OCI-LY7 (cell line): ENCODE data around the gene SLC66A1. TPM values are rescaled to one million over a fixed set of nuclear protein-coding genes. Genes with fewer than 3 reads are reported as not detected.
A peak's percentile ranks its signal among the peaks of the same experiment; 100 is the strongest.

ENCODE experiments used
- BruUV-seq: library from RNA; stranded (reverse); fragments of 400-500 nt; replicated peaks from 2 replicates; lab custom pipeline; 2021; lab: Mats Ljungman, UMichigan
- CTCF ChIA-PET: fragments of 300-600 bp; sonication (Branson Sonifier 250); formaldehyde crosslinking; loops from one replicate; lab custom pipeline; 2022; ENCODE audit warnings: antibody characterized with exemption; ENCODE audit not compliant: unreplicated experiment; lab: Charles Lee
- POLR2A ChIA-PET: fragments of 300-600 bp; sonication (Branson Sonifier 250); formaldehyde crosslinking; loops from one replicate; lab custom pipeline; 2022; ENCODE audit warnings: antibody characterized with exemption; lab: Charles Lee
- DNase-seq: peaks from one replicate; pipeline ENCODE4 v3.0.0-alpha.2; 2015; ENCODE audit warnings: low spot score
- H2AFZ ChIP-seq: fragments of 200-600 bp; sonication (generic), shearing (Covaris generic); 2 replicates; pipeline ENCODE4 v1.6.1; 2014; ENCODE audit warnings: mild to moderate bottlenecking, antibody characterized with exemption, low read length, moderate library complexity
- H3K27ac ChIP-seq: fragments of 200-600 bp; sonication (generic); 2 replicates; pipeline ENCODE4 v1.5.1; 2014; ENCODE audit warnings: mixed run types, low read depth, mild to moderate bottlenecking, moderate library complexity, low read length, inconsistent platforms; ENCODE audit not compliant: poor library complexity, severe bottlenecking
- H3K36me3 ChIP-seq: fragments of 200-600 bp; sonication (generic); 2 replicates; pipeline ENCODE4 v1.6.1; 2014; ENCODE audit warnings: mild to moderate bottlenecking, antibody characterized with exemption, low read length, moderate library complexity, mixed read lengths; ENCODE audit not compliant: insufficient read depth
- H3K4me1 ChIP-seq: fragments of 200-600 bp; sonication (generic); 2 replicates; pipeline ENCODE4 v1.5.1; 2014; ENCODE audit warnings: mild to moderate bottlenecking, low read length; ENCODE audit not compliant: insufficient read depth, poor library complexity, severe bottlenecking
- H3K4me2 ChIP-seq: fragments of 200-600 bp; sonication (generic); 2 replicates; pipeline ENCODE4 v1.6.1; 2014; ENCODE audit warnings: mild to moderate bottlenecking, low read length
- H3K4me3 ChIP-seq: fragments of 200-600 bp; sonication (generic); 2 replicates; pipeline ENCODE4 v1.5.1; 2014; ENCODE audit warnings: mild to moderate bottlenecking, low read depth, low read length; ENCODE audit not compliant: poor library complexity, severe bottlenecking
- H3K79me2 ChIP-seq: fragments of 200-600 bp; sonication (generic); 2 replicates; pipeline ENCODE4 v1.6.1; 2016; ENCODE audit warnings: low read depth, mild to moderate bottlenecking, low read length, moderate library complexity, mixed read lengths; ENCODE audit not compliant: insufficient read depth
- H3K9me2 ChIP-seq: fragments of 200-600 bp; sonication (generic); 2 replicates; pipeline ENCODE4 v1.6.1; 2016; ENCODE audit warnings: mild to moderate bottlenecking, low read length, mixed read lengths; ENCODE audit not compliant: insufficient read depth
- H3K9me3 ChIP-seq: fragments of 200-600 bp; sonication (generic); 2 replicates; pipeline ENCODE4 v1.6.1; 2014; ENCODE audit warnings: mild to moderate bottlenecking, mixed run types, low read length, mixed read lengths
- H4K20me1 ChIP-seq: fragments of 200-600 bp; sonication (generic); 2 replicates; pipeline ENCODE4 v1.6.1; 2014; ENCODE audit warnings: mild to moderate bottlenecking, antibody characterized with exemption, low read length, moderate library complexity, mixed read lengths; ENCODE audit not compliant: insufficient read depth
- EZH2phosphoT487 ChIP-seq: fragments of 200-600 bp; sonication (generic); IDR thresholded peaks from 2 replicates; pipeline ENCODE4 v1.6.1; 2018; ENCODE audit warnings: low read depth, borderline replicate concordance, mild to moderate bottlenecking, mixed run types, antibody characterized with exemption, low read length, moderate library complexity, mixed read lengths
- intact Hi-C: fragments of 100-400 bp; cut with micrococcal nuclease; formaldehyde crosslinking; loops from one replicate; pipeline ENCODE4 v1.10.0; 2022; ENCODE audit not compliant: unreplicated experiment
- total RNA-seq, 2 experiments: library from RNA; depleted of rRNA in 1 of 2; stranded (reverse); fragments of >200 nt in 1 of 2; shearing (Covaris generic) in 1 of 2; gene quantifications; 2 replicates each; pipeline ENCODE4 v1.2.3, GENCODE V29; 2014 to 2022
- TF ChIP-seq, protein P1 (sequence below): fragments of 200-600 bp; sonication (generic); conservative IDR thresholded peaks from 2 replicates; pipeline ENCODE4 v1.5.1; 2014; ENCODE audit warnings: mild to moderate bottlenecking, antibody characterized with exemption, low read length, moderate library complexity, mixed read lengths

SLC66A1 gene
- total RNA-seq, 2 experiments from 2014 or later: 14.9 to 21.0 TPM

GRCh38 chr1:19310720-19311502, 1.2 kb upstream of the SLC66A1 start:
- Histone ChIP-seq H3K4me1 (peaks cover 45% of the 10 kb centered on the region), H3K9me3 (no peaks in the 10 kb centered on the region), H3K79me2 (peaks cover 18% of the 10 kb centered on the region; the same call in 1 of the 2 replicates), H2AFZ (peak overlapping the region; percentile 68; the same call in 1 of the 2 replicates), H3K27ac (no peak overlapping the region), H3K4me2 (peak overlapping the region; percentile 86), H4K20me1 (no peaks in the 10 kb centered on the region), H3K9me2 (no peaks in the 10 kb centered on the region), H3K4me3 (peak overlapping the region; percentile 82), H3K36me3 (peaks cover 17% of the 10 kb centered on the region; the same call in 1 of the 2 replicates)
- TSS peak; percentile 44 for BruUV-seq
- intact Hi-C loops: no loop called here
- ChIA-PET CTCF (no interaction called here), POLR2A (interaction anchor here (0.7 kb wide), 1 partner anchor 1151 kb away, joined by 3 read pairs; no protein-coding TSS in a partner anchor)
- DNase-seq: peak; percentile 18
- no peak for TF ChIP-seq EZH2phosphoT487
- TF ChIP-seq, protein P1, sequence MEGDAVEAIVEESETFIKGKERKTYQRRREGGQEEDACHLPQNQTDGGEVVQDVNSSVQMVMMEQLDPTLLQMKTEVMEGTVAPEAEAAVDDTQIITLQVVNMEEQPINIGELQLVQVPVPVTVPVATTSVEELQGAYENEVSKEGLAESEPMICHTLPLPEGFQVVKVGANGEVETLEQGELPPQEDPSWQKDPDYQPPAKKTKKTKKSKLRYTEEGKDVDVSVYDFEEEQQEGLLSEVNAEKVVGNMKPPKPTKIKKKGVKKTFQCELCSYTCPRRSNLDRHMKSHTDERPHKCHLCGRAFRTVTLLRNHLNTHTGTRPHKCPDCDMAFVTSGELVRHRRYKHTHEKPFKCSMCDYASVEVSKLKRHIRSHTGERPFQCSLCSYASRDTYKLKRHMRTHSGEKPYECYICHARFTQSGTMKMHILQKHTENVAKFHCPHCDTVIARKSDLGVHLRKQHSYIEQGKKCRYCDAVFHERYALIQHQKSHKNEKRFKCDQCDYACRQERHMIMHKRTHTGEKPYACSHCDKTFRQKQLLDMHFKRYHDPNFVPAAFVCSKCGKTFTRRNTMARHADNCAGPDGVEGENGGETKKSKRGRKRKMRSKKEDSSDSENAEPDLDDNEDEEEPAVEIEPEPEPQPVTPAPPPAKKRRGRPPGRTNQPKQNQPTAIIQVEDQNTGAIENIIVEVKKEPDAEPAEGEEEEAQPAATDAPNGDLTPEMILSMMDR: no peak

DNA sequence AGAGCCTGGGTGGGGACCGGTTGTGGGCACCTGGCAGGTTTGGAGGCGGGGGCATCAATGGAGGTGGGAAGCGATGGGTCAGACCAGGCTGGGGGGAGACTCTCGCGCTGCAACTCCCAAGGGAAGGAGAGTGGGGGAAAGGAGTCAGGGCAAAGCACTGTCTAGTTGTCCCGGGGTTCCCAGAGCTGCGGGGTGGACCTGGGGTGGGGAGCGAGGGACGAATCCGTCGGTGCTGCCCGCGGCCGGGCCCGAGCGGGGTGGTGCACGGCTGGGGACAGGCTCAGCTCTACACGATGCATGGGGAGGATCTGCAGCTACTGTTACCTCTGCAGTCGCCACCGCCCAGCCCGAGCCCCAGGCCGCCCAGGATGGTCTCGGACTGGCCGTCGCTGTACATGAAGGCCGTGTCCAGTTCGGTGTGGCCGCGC, 609 bp upstream of the SLC66A1 start:
- CTCF ChIA-PET: no interaction called here
- DNase-seq: no peak
- Histone ChIP-seq H3K4me1 (peaks cover 51% of the 10 kb centered on the region), H3K4me3 (peak overlapping the region; percentile 82), H2AFZ (peak overlapping the region; percentile 68; the same call in 1 of the 2 replicates), H3K36me3 (peaks cover 15% of the 10 kb centered on the region; the same call in 1 of the 2 replicates), H3K4me2 (peak overlapping the region; percentile 86), H4K20me1 (no peaks in the 10 kb centered on the region), H3K9me2 (no peaks in the 10 kb centered on the region), H3K9me3 (no peaks in the 10 kb centered on the region), H3K79me2 (peaks cover 18% of the 10 kb centered on the region; the same call in 1 of the 2 replicates), H3K27ac (no peak overlapping the region)
- BruUV-seq: no TSS peak
- TF ChIP-seq, protein P1: no peak
- no peak for TF ChIP-seq EZH2phosphoT487
- intact Hi-C loops: no loop called here
- POLR2A ChIA-PET: no interaction called here
